GM19193 (cell line): Measurements from ENCODE around the gene S100A14.

Experiments
- POLR2A ChIP-seq: IDR thresholded peaks from 4 replicates; pipeline ENCODE4 v1.6.1; 2011; ENCODE audit not compliant: insufficient read depth, insufficient read length; ENCODE audit errors: extremely low read depth

S100A14 gene

GRCh38 chr1:153587314-153587713 is 28.8 kb downstream of the S100A14 start:
- no peak for TF ChIP-seq POLR2A

- TF ChIP-seq POLR2A, result no peak
These were observed 29.8 kb downstream of the S100A14 start for GRCh38 chr1:153586347-153586746.

GRCh38 chr1:153585006-153585405 is 31.1 kb downstream of the S100A14 start:
- no peak for TF ChIP-seq POLR2A

- TF ChIP-seq POLR2A, result no peak
These were observed 32.1 kb downstream of the S100A14 start for GRCh38 chr1:153583976-153584375.

GRCh38 chr1:153578936-153579335 is 37.2 kb downstream of the S100A14 start:
- TF ChIP-seq POLR2A, result no peak

- no peak for TF ChIP-seq POLR2A
These were observed 37.6 kb downstream of the S100A14 start for GRCh38 chr1:153578490-153578889.

- no peak for TF ChIP-seq POLR2A
These were observed 38.5 kb downstream of the S100A14 start for GRCh38 chr1:153577624-153578051.

GRCh38 chr1:153577138-153577537 is 39.0 kb downstream of the S100A14 start:
- TF ChIP-seq POLR2A, result no peak

- TF ChIP-seq POLR2A, result no peak
These were observed 42.8 kb downstream of the S100A14 start for GRCh38 chr1:153573351-153573750.

- no peak for TF ChIP-seq POLR2A
These were observed 43.5 kb downstream of the S100A14 start for GRCh38 chr1:153572569-153573015.

- no peak for TF ChIP-seq POLR2A
These were observed 44.4 kb downstream of the S100A14 start for GRCh38 chr1:153571706-153572105.

GRCh38 chr1:153570874-153571273 is 45.3 kb downstream of the S100A14 start:
- no peak for TF ChIP-seq POLR2A

GRCh38 chr1:153569465-153569864 is 46.7 kb downstream of the S100A14 start:
- no peak for TF ChIP-seq POLR2A

- no peak for TF ChIP-seq POLR2A
These were observed 47.6 kb downstream of the S100A14 start for GRCh38 chr1:153568367-153569099.

GRCh38 chr1:153567621-153568366 is 48.3 kb downstream of the S100A14 start:
- TF ChIP-seq POLR2A, result no peak
